ENCODE measurements around the gene NDE1. TPM values are rescaled to one million over a fixed set of nuclear protein-coding genes. Genes with fewer than 3 reads are reported as not detected.

The NDE1 gene
- total RNA-seq, 1 donor from 2014 or later, result 48.2 TPM

GRCh38 chr16:15715221-15715620 lies 65.2 kb downstream of the NDE1 start:
- Mint-ChIP-seq H3K9me3 (no peaks in the 10 kb centered on the region), H3K4me3 (no peak overlapping the region), H3K27ac (no peak overlapping the region), H3K4me1 (no peaks in the 10 kb centered on the region), H3K27me3 (ENCODE audit: low read depth) (no peaks in the 10 kb centered on the region), H3K36me3 (peaks cover 7% of the 10 kb centered on the region)
- no peak for DNase-seq (ENCODE audit: low spot score in 2 of 2, unreplicated experiment in 2 of 2)
- no peak for TF ChIP-seq CTCF (IDR thresholded peaks at IDR 0.05; ENCODE audit: unreplicated experiment)

GRCh38 chr16:15716694-15717447 lies 66.8 kb downstream of the NDE1 start:
- no peaks in the 10 kb centered on the region for H3K27me3 Mint-ChIP-seq (ENCODE audit: low read depth)
- no peaks in the 10 kb centered on the region for H3K4me1 Mint-ChIP-seq
- H3K36me3 Mint-ChIP-seq, result peaks cover 10% of the 10 kb centered on the region
- no peaks in the 10 kb centered on the region for H3K9me3 Mint-ChIP-seq
- no peak overlapping the region for H3K27ac Mint-ChIP-seq
- H3K4me3 Mint-ChIP-seq, result no peak overlapping the region
- DNase-seq (ENCODE audit: low spot score in 2 of 2, unreplicated experiment in 2 of 2), result no peak
- TF ChIP-seq CTCF (IDR thresholded peaks at IDR 0.05; ENCODE audit: unreplicated experiment), result no peak

- Mint-ChIP-seq H3K36me3 (peaks cover 19% of the 10 kb centered on the region), H3K9me3 (no peaks in the 10 kb centered on the region), H3K27ac (no peak overlapping the region), H3K27me3 (ENCODE audit: low read depth) (no peaks in the 10 kb centered on the region), H3K4me1 (no peaks in the 10 kb centered on the region), H3K4me3 (no peak overlapping the region)
- TF ChIP-seq CTCF (IDR thresholded peaks at IDR 0.05; ENCODE audit: unreplicated experiment), result no peak
- DNase-seq (ENCODE audit: low spot score in 2 of 2, unreplicated experiment in 2 of 2), result no peak
These were observed 71.0 kb downstream of the NDE1 start for GRCh38 chr16:15721018-15721417.

GRCh38 chr16:15723808-15724207 lies 73.8 kb downstream of the NDE1 start:
- Mint-ChIP-seq H3K4me3 (no peak overlapping the region), H3K4me1 (no peaks in the 10 kb centered on the region), H3K27ac (no peak overlapping the region), H3K9me3 (no peaks in the 10 kb centered on the region), H3K27me3 (ENCODE audit: low read depth) (no peaks in the 10 kb centered on the region), H3K36me3 (peaks cover 21% of the 10 kb centered on the region)
- TF ChIP-seq CTCF (IDR thresholded peaks at IDR 0.05; ENCODE audit: unreplicated experiment), result no peak
- no peak for DNase-seq (ENCODE audit: low spot score in 2 of 2, unreplicated experiment in 2 of 2)

GRCh38 chr16:15725641-15726240 lies 75.7 kb downstream of the NDE1 start:
- TF ChIP-seq CTCF (IDR thresholded peaks at IDR 0.05; ENCODE audit: unreplicated experiment), result no peak
- Mint-ChIP-seq H3K27ac (no peak overlapping the region), H3K36me3 (peaks cover 20% of the 10 kb centered on the region), H3K4me1 (no peaks in the 10 kb centered on the region), H3K9me3 (no peaks in the 10 kb centered on the region), H3K27me3 (ENCODE audit: low read depth) (no peaks in the 10 kb centered on the region), H3K4me3 (no peak overlapping the region)
- DNase-seq (ENCODE audit: low spot score in 2 of 2, unreplicated experiment in 2 of 2), result no peak
